T-helper 17 cell (primary cell): ENCODE results near the gene UBAC1. TPM values are rescaled to one million over a fixed set of nuclear protein-coding genes. Genes with fewer than 3 reads are reported as not detected.

Experiments
- total RNA-seq, 4 donors: library from RNA in 2 of 4; stranded (reverse) in 2 of 4; gene quantifications; one replicate each; pipeline ENCODE4 v1.2.3 and lab custom pipeline; 2022 to 2026

UBAC1 gene
- total RNA-seq, 2 donors from 2014 or later, result 23.2 to 23.7 TPM

Other genes with a start within 250 kb of the UBAC1 start
- 10 to 100 TPM; 32.6 to 39.3 TPM for gene CAMSAP1, start 53.8 kb downstream of the UBAC1 start, total RNA-seq
- gene NACC2, start 133.9 kb upstream of the UBAC1 start, total RNA-seq, result 1 to 10 TPM; 5.8 to 5.9 TPM
- 10 to 100 TPM; 17.9 to 21.8 TPM for gene TMEM250, start 157.5 kb upstream of the UBAC1 start, total RNA-seq
- under 1 TPM; 0.10 to 0.18 TPM for gene LHX3, start 243.8 kb upstream of the UBAC1 start, total RNA-seq